Stimulated activated CD4-positive, alpha-beta T cell treated with anti-CD3 and anti-CD28 coated beads, Interleukin-2, amount 100 ng/mL, for 24 hours (primary cell): ENCODE results near the gene WBP4.
"Not testable (repeated sequence)": the region's sequence is repeated elsewhere in the genome, so short reads cannot be mapped to it uniquely, and the experiment has no call there.

Experiments used
- DNase-seq, 2 donors: peaks; one replicate each; pipeline ENCODE4 v3.0.0-alpha.2; 2020

WBP4 gene

GRCh38 chr13:41085961-41086585 is 24.8 kb downstream of the WBP4 start:
- DNase-seq: no peak

- not testable (repeated sequence) for DNase-seq
Observed at GRCh38 chr13:41095681-41096080, 34.4 kb downstream of the WBP4 start.

GRCh38 chr13:41098761-41099160 is 37.5 kb downstream of the WBP4 start:
- no peak for DNase-seq

GRCh38 chr13:41099986-41100385 is 38.7 kb downstream of the WBP4 start:
- no peak for DNase-seq

GRCh38 chr13:41107104-41107571 is 45.8 kb downstream of the WBP4 start:
- DNase-seq: no peak

- DNase-seq: no peak
Observed at GRCh38 chr13:41107584-41108014, 46.3 kb downstream of the WBP4 start.

- no peak for DNase-seq
Observed at GRCh38 chr13:41111454-41111853, 50.1 kb downstream of the WBP4 start.

- DNase-seq: no peak
Observed at GRCh38 chr13:41117869-41118268, 56.6 kb downstream of the WBP4 start.

- DNase-seq: no peak
Observed at GRCh38 chr13:41122838-41123237, 61.5 kb downstream of the WBP4 start.

GRCh38 chr13:41127701-41128100 is 66.4 kb downstream of the WBP4 start:
- no peak for DNase-seq

- no peak for DNase-seq
Observed at GRCh38 chr13:41130356-41130755, 69.0 kb downstream of the WBP4 start.

GRCh38 chr13:41131189-41131588 is 69.9 kb downstream of the WBP4 start:
- not testable (repeated sequence) for DNase-seq

GRCh38 chr13:41131660-41132511 is 70.6 kb downstream of the WBP4 start:
- peak in 1 of 2 donors; percentile 6 for DNase-seq

- DNase-seq: peak; percentile 94 to 95
Observed at GRCh38 chr13:41132512-41133152, 71.3 kb downstream of the WBP4 start, which contains the start of gene KBTBD6. TSS of gene KBTBD6 (minus strand) at chr13:41132802. CDS start at chr13:41132511, 291 bp downstream.
